ENCODE measurements around the gene SHROOM2. TPM values are rescaled to one million over a fixed set of nuclear protein-coding genes. Genes with fewer than 3 reads are reported as not detected.

Gene SHROOM2, protein sequence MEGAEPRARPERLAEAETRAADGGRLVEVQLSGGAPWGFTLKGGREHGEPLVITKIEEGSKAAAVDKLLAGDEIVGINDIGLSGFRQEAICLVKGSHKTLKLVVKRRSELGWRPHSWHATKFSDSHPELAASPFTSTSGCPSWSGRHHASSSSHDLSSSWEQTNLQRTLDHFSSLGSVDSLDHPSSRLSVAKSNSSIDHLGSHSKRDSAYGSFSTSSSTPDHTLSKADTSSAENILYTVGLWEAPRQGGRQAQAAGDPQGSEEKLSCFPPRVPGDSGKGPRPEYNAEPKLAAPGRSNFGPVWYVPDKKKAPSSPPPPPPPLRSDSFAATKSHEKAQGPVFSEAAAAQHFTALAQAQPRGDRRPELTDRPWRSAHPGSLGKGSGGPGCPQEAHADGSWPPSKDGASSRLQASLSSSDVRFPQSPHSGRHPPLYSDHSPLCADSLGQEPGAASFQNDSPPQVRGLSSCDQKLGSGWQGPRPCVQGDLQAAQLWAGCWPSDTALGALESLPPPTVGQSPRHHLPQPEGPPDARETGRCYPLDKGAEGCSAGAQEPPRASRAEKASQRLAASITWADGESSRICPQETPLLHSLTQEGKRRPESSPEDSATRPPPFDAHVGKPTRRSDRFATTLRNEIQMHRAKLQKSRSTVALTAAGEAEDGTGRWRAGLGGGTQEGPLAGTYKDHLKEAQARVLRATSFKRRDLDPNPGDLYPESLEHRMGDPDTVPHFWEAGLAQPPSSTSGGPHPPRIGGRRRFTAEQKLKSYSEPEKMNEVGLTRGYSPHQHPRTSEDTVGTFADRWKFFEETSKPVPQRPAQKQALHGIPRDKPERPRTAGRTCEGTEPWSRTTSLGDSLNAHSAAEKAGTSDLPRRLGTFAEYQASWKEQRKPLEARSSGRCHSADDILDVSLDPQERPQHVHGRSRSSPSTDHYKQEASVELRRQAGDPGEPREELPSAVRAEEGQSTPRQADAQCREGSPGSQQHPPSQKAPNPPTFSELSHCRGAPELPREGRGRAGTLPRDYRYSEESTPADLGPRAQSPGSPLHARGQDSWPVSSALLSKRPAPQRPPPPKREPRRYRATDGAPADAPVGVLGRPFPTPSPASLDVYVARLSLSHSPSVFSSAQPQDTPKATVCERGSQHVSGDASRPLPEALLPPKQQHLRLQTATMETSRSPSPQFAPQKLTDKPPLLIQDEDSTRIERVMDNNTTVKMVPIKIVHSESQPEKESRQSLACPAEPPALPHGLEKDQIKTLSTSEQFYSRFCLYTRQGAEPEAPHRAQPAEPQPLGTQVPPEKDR (N-terminal part only)
- 7.5 and 8.2 TPM in 2 replicates for total RNA-seq
- long read RNA-seq, partial matches to known transcripts = 0 of 3 reads
- long read RNA-seq, other reads (novel, unspliced or antisense) = 3 of 3 reads

DNA sequence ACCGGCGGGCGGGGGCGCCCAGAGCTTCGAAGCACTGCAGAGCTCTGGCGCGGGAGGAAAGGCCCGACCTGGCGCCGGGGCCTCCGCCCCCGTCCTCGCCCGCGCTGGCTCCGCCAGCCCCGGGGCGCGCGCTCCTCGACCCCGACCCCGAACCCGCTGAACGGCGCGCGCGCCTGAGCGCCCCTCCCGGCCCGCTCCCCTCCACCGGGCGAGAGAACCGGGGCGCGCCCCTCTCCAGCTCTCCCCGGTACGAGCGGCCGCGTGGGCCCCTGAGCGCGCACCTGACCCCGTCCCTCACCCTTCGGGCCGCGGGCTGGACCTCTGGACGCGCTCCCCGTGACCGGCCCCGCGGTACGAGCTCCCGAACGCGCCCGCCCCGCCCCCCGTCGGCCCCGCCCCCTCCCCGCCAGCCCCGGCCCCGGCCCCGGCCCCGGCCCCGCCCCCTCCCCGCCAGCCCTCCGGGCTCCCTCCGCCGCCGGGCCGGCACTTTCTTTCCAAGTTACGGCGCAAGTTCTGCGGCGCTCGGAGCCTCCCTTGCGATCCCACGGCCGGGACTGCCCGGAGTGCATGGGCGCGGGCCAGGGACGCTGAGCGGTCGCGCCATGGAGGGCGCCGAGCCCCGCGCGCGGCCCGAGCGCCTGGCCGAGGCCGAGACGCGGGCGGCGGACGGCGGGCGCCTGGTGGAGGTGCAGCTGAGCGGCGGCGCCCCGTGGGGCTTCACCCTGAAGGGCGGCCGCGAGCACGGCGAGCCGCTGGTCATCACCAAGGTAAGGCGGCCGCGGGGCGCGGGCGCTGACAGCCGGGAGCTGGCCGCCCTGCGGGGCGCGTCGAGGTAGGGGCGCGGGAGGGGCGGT lies at the start of gene SHROOM2:
TSS of gene SHROOM2 (plus strand) at position 486 of the 854 bp plus-strand sequence. CDS start at position 603, 117 bp downstream.
- Mint-ChIP-seq H3K36me3 (ENCODE audit: unreplicated experiment) (no peaks in the 10 kb centered on the region), H3K4me3 (ENCODE audit: unreplicated experiment) (peak within 1 kb of the TSS; percentile 78), H3K27ac (ENCODE audit: unreplicated experiment) (peak within 1 kb of the TSS; percentile 50), H3K4me1 (ENCODE audit: unreplicated experiment) (peaks cover 26% of the 10 kb centered on the region), H3K9me3 (ENCODE audit: unreplicated experiment) (no peaks in the 10 kb centered on the region), H3K27me3 (ENCODE audit: unreplicated experiment) (no peaks in the 10 kb centered on the region)
- TF ChIP-seq, protein P1, sequence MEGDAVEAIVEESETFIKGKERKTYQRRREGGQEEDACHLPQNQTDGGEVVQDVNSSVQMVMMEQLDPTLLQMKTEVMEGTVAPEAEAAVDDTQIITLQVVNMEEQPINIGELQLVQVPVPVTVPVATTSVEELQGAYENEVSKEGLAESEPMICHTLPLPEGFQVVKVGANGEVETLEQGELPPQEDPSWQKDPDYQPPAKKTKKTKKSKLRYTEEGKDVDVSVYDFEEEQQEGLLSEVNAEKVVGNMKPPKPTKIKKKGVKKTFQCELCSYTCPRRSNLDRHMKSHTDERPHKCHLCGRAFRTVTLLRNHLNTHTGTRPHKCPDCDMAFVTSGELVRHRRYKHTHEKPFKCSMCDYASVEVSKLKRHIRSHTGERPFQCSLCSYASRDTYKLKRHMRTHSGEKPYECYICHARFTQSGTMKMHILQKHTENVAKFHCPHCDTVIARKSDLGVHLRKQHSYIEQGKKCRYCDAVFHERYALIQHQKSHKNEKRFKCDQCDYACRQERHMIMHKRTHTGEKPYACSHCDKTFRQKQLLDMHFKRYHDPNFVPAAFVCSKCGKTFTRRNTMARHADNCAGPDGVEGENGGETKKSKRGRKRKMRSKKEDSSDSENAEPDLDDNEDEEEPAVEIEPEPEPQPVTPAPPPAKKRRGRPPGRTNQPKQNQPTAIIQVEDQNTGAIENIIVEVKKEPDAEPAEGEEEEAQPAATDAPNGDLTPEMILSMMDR (IDR thresholded peaks at IDR 0.05) = no peak
- no peak for DNase-seq (ENCODE audit: extremely low spot score, unreplicated experiment)

DNA sequence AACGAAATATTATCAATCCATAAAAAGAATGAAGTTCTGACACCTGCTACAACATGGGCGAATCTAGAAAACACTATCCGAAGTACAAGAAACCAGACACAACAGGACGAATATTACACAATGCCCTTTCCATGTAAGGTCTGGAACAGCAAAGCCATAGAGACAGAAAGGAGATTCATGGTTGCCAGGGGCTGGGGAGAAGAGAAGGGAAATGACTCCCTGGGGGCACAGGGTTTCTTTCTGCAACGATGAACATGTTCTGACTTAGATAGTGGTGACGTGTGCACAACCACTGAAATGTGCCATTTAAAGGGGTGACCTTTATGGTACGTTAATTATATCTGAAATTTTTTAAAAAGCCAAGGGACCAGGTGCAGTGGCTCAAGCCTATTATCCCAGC lies 48.9 kb upstream of the SHROOM2 start:
- Mint-ChIP-seq H3K27ac (ENCODE audit: unreplicated experiment) (no peak overlapping the region), H3K4me1 (ENCODE audit: unreplicated experiment) (peaks cover 2% of the 10 kb centered on the region), H3K27me3 (ENCODE audit: unreplicated experiment) (no peaks in the 10 kb centered on the region), H3K36me3 (ENCODE audit: unreplicated experiment) (no peaks in the 10 kb centered on the region), H3K4me3 (ENCODE audit: unreplicated experiment) (no peak overlapping the region), H3K9me3 (ENCODE audit: unreplicated experiment) (no peaks in the 10 kb centered on the region)
- DNase-seq (ENCODE audit: extremely low spot score, unreplicated experiment) = no peak
- TF ChIP-seq, protein P1 (IDR thresholded peaks at IDR 0.05) = no peak

GRCh38 chrX:9738151-9738550 lies 48.1 kb upstream of the SHROOM2 start:
- Mint-ChIP-seq H3K4me3 (ENCODE audit: unreplicated experiment) (no peak overlapping the region), H3K27me3 (ENCODE audit: unreplicated experiment) (no peaks in the 10 kb centered on the region), H3K36me3 (ENCODE audit: unreplicated experiment) (no peaks in the 10 kb centered on the region), H3K4me1 (ENCODE audit: unreplicated experiment) (peaks cover 2% of the 10 kb centered on the region), H3K27ac (ENCODE audit: unreplicated experiment) (no peak overlapping the region), H3K9me3 (ENCODE audit: unreplicated experiment) (no peaks in the 10 kb centered on the region)
- no peak for DNase-seq (ENCODE audit: extremely low spot score, unreplicated experiment)
- TF ChIP-seq, protein P1 (IDR thresholded peaks at IDR 0.05) = no peak

DNA sequence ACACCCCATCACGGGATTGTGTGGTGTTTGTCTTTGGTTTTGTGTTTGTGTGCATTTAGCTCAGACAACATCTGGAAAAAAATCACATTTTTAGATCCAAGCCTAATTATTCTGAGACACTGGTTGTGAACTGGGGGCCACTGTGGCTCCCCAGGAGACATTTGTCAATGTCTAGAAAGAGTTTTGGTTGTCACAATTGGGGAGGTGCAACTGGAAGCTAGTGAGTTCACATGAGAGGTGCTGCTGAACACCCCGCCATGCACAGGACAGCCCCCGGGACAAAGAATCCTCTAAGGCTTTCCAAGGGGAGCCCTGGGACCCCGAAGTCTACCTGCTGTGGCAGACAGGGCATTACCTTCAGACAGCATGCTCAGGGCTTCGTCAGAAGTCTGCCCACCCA lies 47.1 kb upstream of the SHROOM2 start:
- H3K36me3 Mint-ChIP-seq (ENCODE audit: unreplicated experiment) = no peaks in the 10 kb centered on the region
- DNase-seq (ENCODE audit: extremely low spot score, unreplicated experiment) = no peak
- H3K4me1 Mint-ChIP-seq (ENCODE audit: unreplicated experiment) = peaks cover 2% of the 10 kb centered on the region
- TF ChIP-seq, protein P1 (IDR thresholded peaks at IDR 0.05) = no peak
- H3K9me3 Mint-ChIP-seq (ENCODE audit: unreplicated experiment) = peaks cover 5% of the 10 kb centered on the region
- no peaks in the 10 kb centered on the region for H3K27me3 Mint-ChIP-seq (ENCODE audit: unreplicated experiment)
- no peak overlapping the region for H3K27ac Mint-ChIP-seq (ENCODE audit: unreplicated experiment)
- H3K4me3 Mint-ChIP-seq (ENCODE audit: unreplicated experiment) = no peak overlapping the region

Data from osteocyte (in vitro differentiated cells).